ENCODE measurements around the gene LRG1.

DNA sequence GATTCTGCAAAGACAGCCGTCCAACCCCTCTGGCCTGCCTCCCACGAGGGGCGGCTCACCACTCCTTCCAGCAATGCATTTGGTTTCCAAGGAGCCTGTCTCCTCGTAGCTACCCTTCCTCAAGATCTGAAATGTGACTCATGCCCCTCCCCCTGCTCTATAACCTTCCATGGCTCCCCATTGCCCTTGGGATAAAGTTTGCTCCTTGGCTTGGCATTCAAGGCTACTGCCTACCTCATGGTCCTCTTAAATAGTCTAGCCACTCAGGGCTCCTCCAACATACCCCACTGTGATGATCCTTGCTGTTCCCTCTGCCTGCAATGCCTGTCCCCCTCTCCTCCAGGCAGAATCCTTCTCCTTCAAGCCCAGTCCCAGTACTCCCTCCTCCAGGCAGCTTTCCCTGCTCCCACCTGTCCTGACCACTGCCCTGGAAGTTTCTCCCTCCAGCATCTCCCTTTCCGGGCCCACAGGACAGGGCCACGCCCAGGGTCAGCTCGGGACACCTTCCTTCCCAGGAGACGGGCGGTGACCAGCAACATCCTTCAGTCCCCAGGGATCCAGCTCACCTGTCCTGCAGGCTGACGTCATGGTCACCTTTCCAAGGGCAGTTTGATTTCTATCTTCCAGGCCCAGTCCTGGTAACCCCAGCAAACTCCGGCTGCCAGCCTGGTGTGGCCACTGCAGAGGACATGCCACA, 38.9 kb upstream of the LRG1 start:
- TF ChIP-seq, protein P1, sequence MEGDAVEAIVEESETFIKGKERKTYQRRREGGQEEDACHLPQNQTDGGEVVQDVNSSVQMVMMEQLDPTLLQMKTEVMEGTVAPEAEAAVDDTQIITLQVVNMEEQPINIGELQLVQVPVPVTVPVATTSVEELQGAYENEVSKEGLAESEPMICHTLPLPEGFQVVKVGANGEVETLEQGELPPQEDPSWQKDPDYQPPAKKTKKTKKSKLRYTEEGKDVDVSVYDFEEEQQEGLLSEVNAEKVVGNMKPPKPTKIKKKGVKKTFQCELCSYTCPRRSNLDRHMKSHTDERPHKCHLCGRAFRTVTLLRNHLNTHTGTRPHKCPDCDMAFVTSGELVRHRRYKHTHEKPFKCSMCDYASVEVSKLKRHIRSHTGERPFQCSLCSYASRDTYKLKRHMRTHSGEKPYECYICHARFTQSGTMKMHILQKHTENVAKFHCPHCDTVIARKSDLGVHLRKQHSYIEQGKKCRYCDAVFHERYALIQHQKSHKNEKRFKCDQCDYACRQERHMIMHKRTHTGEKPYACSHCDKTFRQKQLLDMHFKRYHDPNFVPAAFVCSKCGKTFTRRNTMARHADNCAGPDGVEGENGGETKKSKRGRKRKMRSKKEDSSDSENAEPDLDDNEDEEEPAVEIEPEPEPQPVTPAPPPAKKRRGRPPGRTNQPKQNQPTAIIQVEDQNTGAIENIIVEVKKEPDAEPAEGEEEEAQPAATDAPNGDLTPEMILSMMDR (IDR thresholded peaks at IDR 0.05): no peak
- TF ChIP-seq POLR2AphosphoS5 (IDR thresholded peaks at IDR 0.05) (no peak), POLR2A (IDR thresholded peaks at IDR 0.05; ENCODE audit: low read depth) (no peak)
